GM18511 (cell line): ENCODE measurements around the gene SAPCD1.

Experiments
- ATAC-seq: cut with Tn5 transposase; IDR thresholded peaks from one replicate; pipeline ENCODE4 v1.9.1; 2021; ENCODE audit warnings: mild to moderate bottlenecking, moderate library complexity; ENCODE audit not compliant: unreplicated experiment

SAPCD1 gene

DNA sequence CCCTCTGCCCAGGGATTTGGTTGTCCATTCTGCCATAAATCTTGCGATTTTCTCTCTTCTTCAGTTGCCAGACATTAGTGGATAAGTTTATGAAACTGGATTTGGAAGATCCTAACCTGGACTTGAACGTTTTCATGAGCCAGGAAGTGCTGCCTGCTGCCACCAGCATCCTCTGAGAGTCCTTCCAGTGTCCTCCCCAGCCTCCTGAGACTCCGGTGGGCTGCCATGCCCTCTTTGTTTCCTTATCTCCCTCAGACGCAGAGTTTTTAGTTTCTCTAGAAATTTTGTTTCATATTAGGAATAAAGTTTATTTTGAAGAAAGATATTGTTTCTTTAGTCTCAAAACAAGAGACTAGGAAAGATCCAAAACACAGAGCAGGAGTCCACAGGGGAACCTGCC lies at the start of gene SAPCD1:
Gene SAPCD1, plus strand, starts transcription at position 301 of the 400 bp plus-strand sequence. CDS start 399 bp downstream, outside the sequence.
- no peak for ATAC-seq

DNA sequence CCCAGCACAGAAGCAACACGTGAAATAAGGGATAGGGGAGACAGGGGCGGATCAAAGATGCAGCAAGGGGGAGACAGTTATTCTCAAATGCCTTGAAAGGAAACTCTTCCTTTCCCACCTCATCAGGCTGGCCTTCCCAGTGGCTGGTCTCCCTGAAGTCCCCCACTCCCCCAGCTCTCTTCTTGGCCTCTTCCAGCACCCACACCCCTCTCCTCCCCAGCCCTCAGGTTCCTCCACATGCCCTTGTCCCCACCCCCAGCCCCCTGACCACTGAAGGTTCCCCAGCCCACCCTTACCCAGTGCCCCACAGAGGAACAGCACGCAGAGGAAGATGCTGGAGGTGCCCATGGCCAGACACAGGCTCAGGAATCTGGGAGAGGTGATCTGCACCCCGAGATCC lies 49.0 kb upstream of the SAPCD1 start:
- ATAC-seq, result no peak

DNA sequence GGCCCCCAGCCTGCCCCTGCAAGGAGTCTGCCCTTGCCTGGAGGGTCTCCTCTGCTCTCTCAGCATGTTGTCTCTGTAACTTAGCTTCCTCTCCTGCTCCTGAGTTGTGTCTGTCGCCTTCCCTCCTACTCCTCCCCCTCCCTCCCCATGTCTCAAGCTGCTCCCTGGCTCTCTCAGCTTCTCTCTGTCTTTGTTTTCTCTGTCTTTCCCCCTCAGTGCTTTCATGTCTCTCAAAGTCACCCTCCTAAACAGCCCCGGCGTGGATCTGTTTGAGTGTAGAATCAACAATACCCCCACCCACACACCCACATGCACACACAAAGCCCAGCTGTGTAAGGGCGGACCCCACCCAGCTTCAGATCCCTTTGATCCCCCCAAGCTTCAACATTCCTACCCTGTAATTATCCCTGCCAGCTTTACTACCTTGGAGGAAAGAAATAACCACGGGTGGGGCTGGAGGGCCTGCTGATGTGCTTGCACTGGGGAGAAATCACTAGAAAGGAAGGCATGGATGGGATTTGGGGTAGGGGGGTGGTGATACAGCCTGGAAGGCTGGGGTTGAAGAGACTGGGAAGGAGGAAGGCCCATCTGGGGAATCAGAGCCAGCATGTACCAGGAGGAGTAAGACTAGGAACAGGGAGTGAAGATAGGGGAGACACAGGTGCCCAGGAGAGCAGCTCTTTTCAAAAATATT lies 48.3 kb upstream of the SAPCD1 start:
- no peak for ATAC-seq

DNA sequence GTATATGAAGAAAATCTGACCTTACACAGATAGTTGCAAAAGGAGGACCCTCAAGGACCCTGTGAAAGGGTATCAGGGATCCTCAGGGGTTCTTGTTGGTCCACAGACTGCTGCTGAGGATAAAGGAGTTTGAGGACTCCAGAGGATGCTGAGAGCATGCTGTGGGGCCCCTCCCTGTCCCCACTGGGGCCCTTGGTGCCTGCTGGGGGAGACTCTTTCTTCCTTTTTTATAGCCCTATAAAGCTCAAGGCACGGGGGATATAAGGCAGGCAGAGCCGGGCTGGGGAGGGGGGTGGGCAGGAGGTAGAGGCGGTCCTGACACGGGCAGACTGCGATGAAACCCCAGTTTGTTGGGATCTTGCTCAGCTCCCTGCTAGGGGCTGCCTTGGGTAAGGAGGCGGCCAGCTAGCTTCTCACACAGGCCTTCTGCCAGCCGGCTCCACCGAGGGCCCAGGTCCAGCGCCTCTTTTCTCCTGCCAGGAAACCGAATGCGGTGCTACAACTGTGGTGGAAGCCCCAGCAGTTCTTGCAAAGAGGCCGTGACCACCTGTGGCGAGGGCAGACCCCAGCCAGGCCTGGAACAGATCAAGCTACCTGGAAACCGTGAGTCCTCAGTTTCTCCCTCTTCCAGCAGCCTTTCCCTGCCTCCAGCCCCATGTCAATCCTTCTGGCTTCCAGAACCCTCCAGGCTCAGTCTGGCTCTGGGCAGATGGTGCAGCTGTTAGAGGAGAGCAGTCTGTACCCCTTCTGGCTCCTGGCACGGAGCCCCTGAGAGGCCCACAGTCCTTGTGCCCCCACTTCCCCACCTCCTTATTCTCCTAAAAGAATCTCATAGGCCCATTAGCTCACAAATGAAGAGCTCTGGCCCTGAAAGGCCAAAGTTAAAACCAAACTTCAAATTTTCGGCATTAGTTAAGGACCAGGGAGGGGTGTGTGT lies 47.2 kb upstream of the SAPCD1 start, which contains the start of gene LY6G6D:
Gene LY6G6D, plus strand, starts transcription at position 327 of the 937 bp plus-strand sequence. Its CDS starts 8 bp downstream, at position 335.
- no peak for ATAC-seq

DNA sequence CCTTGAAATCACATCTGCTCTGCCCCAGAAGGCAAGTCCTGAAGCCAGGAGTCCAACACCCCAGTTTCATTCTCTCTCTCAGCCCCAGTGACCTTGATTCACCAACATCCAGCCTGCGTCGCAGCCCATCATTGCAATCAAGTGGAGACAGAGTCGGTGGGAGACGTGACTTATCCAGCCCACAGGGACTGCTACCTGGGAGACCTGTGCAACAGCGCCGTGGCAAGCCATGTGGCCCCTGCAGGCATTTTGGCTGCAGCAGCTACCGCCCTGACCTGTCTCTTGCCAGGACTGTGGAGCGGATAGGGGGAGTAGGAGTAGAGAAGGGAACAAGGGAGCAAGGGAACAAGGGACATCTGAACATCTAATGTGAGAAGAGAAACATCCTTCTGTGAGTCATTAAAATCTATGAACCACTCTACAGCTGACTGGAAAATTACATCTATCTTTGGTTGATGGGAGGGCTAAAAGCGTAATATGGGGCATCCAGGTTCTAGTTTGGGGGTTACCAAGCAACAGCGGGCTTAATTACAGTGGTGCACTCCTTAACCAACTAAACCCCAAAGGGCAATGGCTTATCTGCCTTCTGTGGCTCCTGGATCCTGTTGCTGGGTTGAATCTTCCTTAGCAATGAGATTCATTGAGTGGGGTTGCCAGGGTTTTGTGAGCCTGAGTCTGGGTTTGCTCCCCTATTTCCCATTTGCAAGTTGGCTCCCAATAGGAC lies 44.8 kb upstream of the SAPCD1 start:
- ATAC-seq, result no peak

DNA sequence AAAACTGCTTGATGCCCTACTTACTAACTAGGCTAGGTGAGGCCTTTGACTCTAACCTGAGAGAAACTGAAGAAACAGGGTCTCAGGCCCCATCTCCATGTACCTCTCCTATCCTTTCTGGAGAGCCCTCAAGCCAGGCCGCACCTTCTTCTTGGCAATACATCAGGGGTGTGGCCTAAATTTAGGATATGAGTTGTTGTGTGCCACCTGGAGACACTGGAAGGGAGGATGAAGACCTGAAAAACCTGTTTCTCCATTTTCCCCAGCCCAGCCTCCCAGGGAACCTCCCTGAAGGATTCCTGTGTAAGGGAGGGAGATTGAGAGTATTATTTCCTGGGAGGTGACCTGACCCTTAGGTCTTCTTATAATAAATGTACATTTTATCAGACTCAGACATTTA lies 44.2 kb upstream of the SAPCD1 start:
- ATAC-seq, result no peak

DNA sequence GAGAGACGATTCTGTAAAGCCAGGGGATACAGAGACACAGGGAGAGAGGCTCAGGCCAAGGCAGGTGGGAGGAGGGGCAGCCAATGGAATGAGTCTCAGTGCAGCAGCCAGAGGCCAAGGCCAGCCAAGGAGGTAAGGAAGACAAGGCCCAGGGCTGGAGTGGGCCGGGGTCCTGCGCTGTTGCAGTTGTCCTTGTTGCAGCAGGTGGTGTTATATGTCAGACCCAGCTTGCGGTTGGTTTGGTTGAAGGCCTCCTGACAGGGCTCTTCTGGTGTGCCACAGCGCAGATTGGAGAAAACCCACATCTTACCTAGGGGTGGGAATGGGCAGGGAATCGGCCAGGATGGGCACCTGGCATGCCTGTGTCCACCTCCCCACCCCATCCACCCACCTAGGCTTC lies 43.5 kb upstream of the SAPCD1 start:
- ATAC-seq, result no peak

DNA sequence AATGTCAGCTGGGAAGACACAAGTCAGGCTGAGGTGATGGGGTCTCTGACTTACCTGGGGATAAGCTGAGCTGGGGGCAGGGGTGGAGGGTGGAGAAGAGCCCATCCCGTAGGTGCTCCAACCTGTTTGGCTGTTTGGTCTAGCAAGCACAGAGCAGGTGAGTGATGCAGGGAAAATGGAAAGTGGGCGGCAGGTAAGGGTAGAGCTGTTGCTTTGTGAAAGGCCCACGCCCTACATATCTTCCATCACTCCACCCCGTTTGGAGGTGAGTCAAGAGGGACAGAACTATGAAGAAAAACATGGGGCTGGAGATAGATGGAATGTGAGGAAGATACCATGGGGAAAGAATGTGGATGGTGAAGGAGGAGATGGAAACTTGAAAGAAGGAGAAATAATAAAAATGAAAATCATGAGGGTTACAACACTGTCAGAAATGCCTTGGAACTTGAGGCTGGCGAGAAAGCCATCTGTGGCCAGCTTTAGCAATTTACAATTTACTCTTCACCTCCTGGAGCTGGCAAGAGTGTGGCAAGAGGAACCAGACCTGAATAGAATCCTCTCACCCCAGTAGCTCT lies 42.2 kb upstream of the SAPCD1 start:
- no peak for ATAC-seq

DNA sequence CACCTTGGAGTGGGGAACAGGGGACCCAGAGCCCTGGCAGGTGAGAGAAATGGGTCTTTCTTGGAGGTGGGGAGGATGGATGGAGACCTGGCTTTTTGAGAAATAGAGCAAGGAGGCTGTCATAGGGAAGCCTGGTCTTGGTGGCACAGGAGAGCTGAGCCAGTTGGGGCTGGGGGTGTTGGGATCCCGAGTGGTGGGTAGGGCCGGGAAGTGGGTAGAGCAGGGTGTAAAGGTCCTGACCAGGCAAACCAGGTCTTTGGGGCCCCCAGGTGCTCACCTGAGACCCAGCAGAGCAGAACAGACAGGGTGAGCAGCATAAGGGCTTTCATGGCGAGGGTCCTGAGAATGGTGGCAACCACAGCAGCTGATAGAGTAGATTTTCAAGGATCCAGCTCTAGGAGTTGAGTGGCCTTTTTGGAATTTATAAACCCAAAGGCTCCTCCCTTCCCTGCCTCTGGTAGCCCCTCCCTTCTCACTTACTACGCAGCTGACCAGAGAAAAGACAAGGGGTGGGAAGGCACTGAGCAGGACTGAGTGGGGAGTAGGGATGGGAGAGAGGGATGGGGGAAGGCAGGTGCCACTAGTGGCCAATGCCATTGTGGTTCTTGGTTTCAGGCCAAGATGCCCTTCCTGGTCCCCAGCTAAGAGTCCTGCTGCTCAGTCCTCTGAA lies 41.0 kb upstream of the SAPCD1 start, which contains the start of gene LY6G6C:
Gene LY6G6C, minus strand, starts transcription at position 396 of the 670 bp plus-strand sequence. Its CDS starts 67 bp downstream, at position 329.
- no peak for ATAC-seq

DNA sequence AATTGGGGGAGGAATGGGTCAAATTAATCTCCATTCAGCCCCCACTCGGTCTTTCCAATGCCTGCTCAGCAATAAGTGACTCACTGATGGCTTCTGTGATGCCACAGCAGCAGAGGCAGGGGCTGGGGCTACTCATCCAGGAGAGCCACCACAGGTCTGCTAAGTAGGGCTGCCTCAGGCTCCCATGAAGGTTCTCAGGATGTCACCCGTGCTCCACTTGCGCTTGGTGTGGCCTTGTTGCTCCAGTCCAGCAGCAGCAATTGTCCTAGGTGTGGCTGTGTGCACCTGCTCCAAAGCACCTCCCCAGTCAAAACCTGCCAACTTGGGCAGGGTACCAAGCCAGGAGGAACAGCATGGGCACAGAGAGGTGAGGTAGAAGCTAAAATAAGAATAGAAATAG lies 40.3 kb upstream of the SAPCD1 start:
- no peak for ATAC-seq

DNA sequence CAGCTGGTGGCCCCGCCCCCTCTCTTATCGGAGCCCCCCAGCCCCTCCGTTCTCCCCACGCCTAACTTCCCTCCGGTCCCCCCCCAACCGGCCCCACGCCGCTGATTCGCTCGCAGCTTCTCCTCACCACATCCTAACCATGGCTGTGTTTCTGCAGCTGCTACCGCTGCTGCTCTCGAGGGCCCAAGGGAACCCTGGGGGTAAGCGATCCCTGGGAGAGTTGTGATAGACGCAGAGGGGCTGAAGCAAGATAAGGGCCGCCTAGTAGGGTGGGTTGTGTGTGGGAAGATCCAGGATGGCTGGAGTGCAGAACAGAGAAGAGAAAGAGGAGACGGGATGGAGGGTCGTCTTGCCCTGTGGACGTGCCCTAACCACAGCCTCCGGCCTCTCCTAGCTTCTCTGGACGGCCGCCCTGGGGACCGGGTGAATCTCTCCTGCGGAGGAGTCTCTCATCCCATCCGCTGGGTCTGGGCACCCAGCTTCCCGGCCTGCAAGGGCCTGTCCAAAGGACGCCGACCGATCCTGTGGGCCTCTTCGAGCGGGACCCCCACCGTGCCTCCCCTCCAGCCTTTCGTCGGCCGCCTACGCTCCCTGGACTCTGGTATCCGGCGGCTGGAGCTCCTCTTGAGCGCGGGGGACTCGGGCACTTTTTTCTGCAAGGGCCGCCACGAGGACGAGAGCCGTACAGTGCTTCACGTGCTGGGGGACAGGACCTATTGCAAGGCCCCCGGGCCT lies 39.0 kb upstream of the SAPCD1 start, which contains the start of gene MPIG6B:
Gene MPIG6B, plus strand, starts transcription at position 129 of the 735 bp plus-strand sequence. Its CDS starts 11 bp downstream, at position 140.
- ATAC-seq, result no peak

DNA sequence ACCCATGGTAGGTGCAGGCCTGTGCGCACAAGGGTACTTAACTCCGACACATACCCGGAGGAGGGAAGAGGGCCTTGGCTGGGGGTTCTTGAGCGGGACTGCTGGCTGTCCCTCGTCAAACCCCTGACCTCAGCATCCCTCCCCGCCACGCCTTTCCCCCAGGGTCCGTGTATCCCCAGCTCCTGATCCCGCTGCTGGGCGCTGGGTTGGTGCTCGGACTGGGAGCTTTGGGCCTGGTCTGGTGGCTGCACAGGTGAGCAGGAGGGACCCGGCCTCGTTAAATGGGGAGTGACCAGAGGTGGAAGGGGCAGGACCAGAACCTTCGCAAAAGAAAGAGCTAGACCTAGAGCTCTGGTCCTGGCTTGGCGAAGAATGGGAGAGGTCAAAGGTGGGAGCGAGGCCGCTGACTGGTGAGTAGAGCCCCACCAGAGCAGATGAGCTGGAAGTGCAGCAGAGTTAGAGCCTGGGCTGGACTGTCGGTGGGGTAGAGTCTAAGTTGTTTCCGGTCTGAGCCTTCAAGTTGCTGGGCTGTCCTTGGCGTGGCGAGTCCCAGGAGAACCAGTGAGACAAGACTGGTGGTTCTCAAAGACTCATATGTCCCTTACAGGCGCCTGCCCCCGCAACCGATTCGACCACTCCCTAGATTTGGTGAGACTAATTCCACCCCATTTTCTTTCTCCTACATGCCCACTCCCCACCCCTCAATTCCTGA lies 38.3 kb upstream of the SAPCD1 start:
- ATAC-seq, result no peak

DNA sequence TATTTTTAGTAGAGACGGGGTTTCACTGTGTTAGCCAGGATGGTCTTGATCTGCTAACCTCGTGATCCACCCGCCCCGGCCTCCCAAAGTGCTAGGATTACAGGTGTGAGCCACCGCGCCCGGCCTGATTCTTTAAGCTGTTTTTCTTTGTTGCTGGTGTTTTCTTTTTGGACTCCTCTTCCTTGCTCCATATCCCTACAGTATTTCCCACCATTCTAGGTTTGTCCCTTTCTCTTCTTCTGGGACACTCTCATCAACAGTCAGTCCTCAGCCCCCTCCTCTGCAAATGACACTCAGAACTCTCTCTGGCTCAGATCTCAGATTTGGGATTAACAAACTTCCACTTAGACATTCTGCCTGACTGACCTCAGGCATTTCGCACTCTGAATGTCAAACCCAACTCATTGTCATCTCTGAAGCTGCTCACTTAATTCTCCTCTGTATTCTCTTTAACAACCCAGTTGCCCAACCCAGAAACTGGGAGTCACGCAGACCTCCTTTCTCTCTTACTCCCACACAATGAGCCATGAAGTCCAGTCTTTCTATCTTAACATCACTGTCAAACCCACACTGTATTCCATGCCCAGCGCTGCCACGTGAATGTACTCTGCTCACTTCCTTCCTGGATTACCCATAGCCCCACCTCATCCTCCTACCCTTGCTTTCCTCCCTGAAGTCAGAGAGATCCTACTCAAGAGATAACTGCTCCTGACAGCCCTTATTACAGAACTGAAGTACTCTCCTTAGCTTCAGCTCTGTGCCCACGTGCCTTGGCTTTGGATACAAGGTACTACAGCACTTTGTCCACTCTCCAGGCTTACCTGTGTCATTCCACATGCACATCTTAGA lies 36.7 kb upstream of the SAPCD1 start:
- ATAC-seq, result no peak

DNA sequence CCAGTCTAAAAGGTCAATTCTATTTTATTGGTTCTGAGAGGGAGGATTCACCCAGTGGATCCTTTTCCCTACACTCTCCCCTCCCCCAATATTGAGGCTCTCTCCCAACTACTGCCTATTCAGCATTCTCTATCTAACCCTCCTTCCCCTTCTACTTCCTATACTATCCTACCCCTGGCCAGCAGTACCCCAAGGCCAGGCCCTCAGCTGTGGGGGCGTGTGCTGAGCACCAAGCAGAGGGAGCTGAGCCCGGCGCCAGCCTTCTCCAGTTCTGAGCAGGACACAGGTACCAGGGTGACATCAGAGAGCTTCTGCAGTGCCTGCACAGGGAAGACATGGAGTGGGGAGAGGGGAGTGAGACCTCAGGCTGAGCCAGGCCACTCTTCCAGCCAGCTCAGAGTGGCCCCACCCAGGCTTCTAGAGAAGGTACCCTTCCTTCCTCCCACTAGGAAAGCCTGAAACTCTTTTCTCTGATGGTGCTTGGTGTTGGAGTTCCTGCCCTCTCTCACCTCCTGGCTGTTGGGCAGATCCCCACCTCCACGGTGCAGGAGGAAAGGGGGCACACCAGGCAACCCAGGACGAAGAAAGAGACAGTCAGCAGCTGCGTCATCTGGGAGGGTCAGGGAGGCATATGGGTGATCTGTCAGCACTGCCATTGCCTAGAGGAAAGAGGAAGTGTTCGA lies 35.3 kb upstream of the SAPCD1 start:
- ATAC-seq, result peak; percentile 64

DNA sequence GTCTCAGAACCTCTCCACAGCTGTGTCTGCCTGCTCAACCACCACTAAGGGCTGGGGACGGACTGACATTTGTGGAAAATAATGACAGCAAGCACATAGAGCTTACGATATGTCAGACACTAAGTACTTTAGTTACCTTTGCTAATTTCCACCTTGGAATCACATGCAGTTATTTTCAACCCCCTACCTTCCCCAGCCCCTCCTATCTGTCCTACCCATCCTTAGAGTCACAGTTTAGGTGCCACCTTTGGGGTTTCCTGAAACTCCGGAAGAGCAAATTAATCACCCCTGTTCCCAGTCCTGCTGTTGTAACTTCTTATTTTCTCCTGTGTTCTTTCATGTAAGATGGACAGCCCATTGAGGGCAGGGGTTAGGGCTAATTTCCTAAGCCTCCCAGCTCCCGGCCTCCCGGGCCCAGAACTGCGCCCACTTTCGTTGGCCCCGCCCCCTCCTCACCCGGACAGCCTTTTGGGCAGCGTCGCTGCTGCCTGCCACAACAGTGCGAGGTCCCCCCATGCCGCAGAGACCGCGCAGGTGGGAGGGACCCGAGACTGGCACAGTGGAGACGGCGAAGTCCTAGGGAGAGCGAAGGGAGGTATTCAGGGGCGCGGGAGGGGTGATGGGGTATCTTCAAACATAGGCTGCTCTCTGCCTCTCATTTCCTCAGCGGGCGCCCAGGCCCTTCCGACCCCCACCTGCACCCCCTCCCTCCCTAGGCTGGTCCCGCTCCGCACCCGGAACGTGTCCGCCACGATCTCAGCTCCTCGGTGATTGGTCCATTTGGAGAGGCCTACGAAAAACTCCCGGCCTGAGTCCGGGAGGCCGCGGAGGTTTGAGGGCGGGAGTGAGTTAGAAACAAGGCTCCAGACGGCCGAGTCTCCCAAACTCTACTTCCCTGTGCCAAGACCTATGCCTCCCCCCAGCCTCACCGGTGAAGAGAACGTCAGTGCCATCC lies 34.5 kb upstream of the SAPCD1 start:
- peak; percentile 2 for ATAC-seq
